NCI-H128 (cell line): ENCODE results near the gene AGAP2.

Experiments
- DNase-seq: peaks from one replicate; lab custom pipeline; 2025; ENCODE audit not compliant: unreplicated experiment; lab: John Stamatoyannopoulos, UW

AGAP2 gene

GRCh38 chr12:57737467-57738460 lies 778 bp downstream of the AGAP2 start:
- no peak for DNase-seq

GRCh38 chr12:57736741-57737466 lies 1.6 kb downstream of the AGAP2 start:
- no peak for DNase-seq

DNA sequence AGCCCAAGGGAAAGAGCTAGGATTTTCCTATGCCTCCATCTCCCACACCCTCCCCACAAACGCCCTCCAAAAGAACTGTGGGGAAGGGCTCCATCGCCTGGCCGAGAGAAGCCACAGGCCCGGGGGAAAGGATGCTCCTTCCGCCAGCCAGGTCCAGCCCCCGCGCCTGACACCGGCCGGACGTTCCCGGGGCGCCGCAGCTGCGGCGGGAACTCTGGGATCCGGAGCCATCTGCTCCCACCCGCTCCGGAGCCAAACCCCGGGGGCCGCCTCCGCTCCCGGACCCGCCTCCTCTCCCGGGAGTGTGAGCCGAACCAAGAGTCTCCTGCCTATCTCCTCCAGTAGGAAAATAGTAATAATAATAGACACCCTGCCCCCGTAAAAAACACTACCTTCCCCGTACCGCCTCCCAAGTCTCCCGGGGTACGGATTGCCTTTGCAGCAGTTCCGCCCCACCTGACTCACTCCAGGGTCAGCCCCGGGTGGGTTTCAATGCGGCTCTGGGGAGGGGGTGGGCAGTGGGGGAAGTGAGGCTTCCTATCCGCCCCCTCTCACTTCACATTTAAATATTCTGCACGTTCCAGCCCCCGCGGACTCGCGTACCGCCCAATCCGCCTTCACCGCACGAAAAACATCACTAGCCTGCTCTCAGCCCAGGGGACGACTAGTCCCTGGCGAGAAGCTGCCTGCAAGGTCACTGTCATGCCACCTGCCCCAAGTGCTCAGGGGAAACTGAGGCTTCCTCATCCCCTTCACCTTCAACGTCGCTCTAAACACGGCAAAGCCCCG lies 2.4 kb downstream of the AGAP2 start:
- DNase-seq: no peak

- no peak for DNase-seq
Measured at GRCh38 chr12:57735198-57735855, 3.2 kb downstream of the AGAP2 start.

DNA sequence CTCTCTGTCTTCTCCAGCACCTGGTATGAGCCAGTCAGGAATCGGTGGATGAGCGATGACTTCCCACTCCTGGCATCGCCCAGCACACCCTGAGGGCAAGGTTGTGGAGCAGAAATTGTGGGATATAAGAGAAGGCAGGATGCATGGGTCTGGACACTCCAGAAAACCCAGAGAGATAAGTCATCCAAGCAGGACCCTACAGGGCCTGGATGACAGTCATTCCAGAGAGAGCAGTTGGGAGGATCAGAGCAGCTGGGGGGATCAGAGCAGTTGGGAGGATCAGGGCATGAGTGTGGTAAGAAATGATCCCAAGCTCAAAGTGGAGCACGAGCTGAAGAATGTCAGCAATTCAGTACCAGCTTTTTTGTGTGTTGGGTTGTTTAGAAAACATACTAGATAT lies 4.0 kb downstream of the AGAP2 start:
- DNase-seq: no peak

- DNase-seq: no peak
Measured at GRCh38 chr12:57733928-57734327, 4.6 kb downstream of the AGAP2 start.

DNA sequence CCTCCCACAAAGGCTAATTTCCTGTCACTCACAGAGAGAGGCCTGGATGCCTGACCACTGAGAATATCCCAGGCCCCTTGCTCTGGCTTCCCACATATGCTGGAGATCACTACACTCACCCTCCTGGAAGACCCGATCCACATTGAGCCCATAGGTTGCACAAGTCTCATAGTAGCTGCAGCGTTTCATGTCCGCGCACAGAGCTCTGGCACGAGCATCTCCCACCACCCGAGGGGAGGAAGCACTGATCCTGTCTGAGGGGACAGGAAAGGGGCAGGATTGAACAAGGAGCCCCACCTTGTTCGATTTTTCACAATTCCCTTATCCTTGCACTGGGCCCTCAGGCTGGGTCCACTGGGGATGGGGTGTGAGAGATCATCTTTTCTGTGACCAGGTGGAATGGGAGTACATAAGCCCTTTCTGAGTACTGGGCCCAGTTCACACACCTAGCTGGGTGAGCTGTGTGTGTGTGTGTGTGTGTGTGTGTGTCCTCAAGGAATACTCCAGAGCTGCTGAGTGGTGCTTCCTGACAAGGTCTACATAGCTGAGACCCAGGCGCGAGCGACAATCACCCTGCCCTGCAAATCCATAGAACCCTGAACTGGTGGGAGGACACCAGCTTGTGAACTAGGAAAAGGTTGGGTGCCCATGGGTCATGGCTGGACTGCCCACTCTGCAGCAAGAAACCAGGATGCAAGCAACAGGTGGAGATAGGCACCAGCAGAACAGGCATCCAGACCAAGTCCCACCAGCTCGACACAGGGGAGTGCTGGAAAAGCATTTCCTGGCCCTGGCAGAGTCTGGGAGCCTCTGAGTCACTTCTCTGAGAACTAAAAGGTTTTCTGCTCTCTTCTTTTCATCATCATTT lies 5.6 kb downstream of the AGAP2 start:
- no peak for DNase-seq

- DNase-seq: no peak
Measured at GRCh38 chr12:57732270-57732669, 6.3 kb downstream of the AGAP2 start.

DNA sequence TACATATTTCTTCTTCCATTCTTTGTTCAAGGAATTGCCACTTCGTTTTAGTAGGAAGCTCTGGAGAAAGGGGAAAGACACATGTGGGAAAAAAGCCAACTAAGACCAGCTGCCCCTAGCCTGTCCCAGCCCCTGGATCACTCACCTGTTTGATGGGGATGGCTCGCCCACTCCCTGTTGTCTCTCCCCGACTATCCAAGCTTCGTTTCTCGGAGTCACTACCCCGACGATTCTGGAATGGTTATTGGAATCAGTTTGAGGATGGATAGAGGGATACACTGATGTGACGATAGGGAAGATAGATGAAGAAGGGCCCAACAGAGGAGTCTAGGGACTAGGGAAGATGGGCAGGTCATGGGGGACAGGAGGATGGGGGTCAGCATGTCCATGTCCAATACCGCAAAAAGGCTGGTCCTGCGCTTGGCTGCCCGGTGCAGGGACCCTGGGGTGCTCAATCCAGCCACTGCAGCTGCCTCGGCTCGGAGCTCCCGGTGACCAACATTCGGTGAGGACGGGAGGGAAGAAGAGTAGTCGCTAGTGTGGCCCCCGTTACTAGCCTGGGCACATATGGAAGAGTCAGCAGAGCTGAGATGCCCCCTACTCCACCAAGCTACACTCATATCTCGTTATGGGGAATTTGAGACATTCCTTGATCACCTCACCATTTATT lies 7.0 kb downstream of the AGAP2 start:
- DNase-seq: no peak

- DNase-seq: no peak
Measured at GRCh38 chr12:57730336-57731067, 8.0 kb downstream of the AGAP2 start.

- no peak for DNase-seq
Measured at GRCh38 chr12:57729321-57729844, 9.2 kb downstream of the AGAP2 start.

- no peak for DNase-seq
Measured at GRCh38 chr12:57727758-57728395, 10.7 kb downstream of the AGAP2 start.

DNA sequence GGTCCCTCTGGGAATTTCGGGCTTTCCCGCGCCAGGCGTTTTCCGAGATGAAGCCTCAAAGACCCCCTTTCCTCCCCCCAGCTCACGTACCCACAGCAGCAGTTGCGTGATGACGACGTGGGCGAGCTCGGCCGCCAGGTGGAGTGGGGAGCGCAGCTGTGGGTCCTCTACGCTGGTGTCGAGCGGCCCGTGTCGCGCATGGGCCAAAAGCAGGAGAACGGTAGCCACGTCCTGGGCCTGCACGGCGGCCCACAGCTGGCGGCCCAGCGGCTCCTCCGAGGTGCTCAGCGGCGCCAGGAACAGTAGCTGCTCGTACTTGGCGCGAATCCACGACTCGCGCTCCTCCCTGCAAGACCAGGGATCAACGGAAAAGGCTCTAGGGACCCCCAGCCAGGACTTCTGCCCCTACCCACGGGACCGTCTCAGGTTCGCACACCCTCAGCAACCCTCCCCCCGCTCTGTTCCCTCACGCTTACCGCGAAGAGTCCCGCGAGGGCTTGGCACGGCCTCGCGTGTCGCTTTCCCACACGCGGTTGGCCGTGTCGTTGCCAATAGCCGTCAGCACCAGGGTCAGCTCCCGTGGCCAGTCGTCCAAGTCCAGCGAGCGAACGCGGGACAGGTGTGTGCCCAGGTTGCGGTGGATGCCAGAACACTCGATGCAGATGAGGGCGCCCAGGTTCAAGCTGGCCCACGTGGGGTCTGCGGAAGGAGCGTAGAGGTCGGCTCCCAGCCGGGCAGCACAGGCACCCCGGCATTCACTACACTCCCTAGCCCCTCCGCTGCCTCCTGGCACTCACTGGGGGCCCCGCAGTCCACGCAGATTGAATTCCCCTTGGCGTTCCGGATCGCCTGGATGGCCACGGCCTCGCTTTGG lies 11.4 kb downstream of the AGAP2 start:
- DNase-seq: no peak

DNA sequence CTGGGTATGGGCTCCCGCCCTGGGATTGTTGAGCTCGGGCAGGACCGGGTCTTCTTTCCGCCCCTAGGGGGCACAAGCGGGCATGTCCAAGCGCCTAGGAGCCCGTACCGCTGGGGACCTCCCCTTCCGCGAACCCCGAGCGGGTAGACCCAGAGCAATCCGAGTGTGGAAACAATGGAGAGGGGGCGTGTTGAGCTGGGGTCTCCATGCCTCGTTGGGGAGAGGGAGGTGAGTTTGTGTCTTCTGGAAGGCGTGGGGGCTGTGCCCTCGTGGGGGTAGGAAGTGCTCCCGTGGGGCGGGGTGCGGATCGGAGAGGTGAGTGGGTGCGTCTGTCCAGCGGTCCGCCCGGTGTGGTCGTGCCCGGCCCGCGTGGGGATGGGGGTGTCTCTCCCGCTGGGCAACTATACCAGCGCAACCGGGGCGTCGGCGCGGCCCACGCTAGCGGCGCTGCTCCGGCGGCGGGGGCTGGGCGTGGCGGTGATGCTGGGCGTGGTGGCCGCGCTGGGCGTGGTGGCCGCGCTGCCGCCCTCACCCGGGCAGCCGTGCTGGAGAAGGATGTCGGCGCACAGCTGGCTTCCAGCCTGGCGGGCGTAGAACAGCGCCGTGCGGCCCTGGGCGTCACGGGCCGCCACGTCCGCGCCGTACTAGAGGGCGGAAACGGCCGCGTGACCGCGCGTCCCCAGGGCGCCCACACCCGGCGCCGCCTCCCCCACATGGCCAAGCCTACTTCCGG lies 12.2 kb downstream of the AGAP2 start:
- DNase-seq: peak; percentile 79

- no peak for DNase-seq
Measured at GRCh38 chr12:57725851-57726150, 12.7 kb downstream of the AGAP2 start.

- no peak for DNase-seq
Measured at GRCh38 chr12:57724936-57725740, 13.4 kb downstream of the AGAP2 start.
